HepG2 (cell line): Measurements from ENCODE around the gene FER1L5. TPM values are rescaled to one million over a fixed set of nuclear protein-coding genes. Genes with fewer than 3 reads are reported as not detected.

Experiments used
- GTF3A ChIP-seq: sonication (generic); formaldehyde crosslinking; conservative IDR thresholded peaks from 2 replicates; pipeline ENCODE4 v1.4.0; 2020; ENCODE audit warnings: mild to moderate bottlenecking, missing genetic modification reagents
- HNRNPLL ChIP-seq: fragments of 200-400 bp; formaldehyde crosslinking; IDR thresholded peaks from 2 replicates; pipeline ENCODE4 v1.6.1; 2017; ENCODE audit warnings: mild to moderate bottlenecking, low read depth, low read length; ENCODE audit not compliant: poor library complexity, severe bottlenecking
- IRF9 ChIP-seq: sonication (generic); formaldehyde crosslinking; IDR thresholded peaks from 2 replicates; pipeline ENCODE4 v1.8.0; 2022; ENCODE audit warnings: missing genetic modification reagents, mild to moderate bottlenecking, borderline replicate concordance
- IRX3 ChIP-seq: sonication (generic); formaldehyde crosslinking; IDR thresholded peaks from 2 replicates; pipeline ENCODE4 v1.8.1; 2023; ENCODE audit warnings: mild to moderate bottlenecking, low read depth, missing genetic modification reagents, borderline replicate concordance
- MED13 ChIP-seq: sonication (generic); formaldehyde crosslinking; IDR thresholded peaks from 2 replicates; pipeline ENCODE4 v1.5.0; 2020; ENCODE audit warnings: missing genetic modification reagents
- PPARG ChIP-seq: conservative IDR thresholded peaks from 2 replicates; pipeline ENCODE4 v1.6.1; 2016; ENCODE audit warnings: missing biosample characterization, missing genetic modification reagents
- RARG ChIP-seq: sonication (generic); formaldehyde crosslinking; IDR thresholded peaks from 2 replicates; pipeline ENCODE4 v1.4.0; 2020; ENCODE audit warnings: low read depth, mild to moderate bottlenecking, missing genetic modification reagents
- RBM22 ChIP-seq: fragments of 200-400 bp; formaldehyde crosslinking; optimal IDR thresholded peaks from 2 replicates; pipeline ENCODE3; 2017; ENCODE audit warnings: mild to moderate bottlenecking, low read length, moderate library complexity
- SMYD3 ChIP-seq: sonication (generic); formaldehyde crosslinking; IDR thresholded peaks from 2 replicates; pipeline ENCODE4 v1.8.1; 2023; ENCODE audit warnings: mild to moderate bottlenecking, missing genetic modification reagents
- ZNF335 ChIP-seq: sonication (generic); formaldehyde crosslinking; IDR thresholded peaks from 2 replicates; pipeline ENCODE4 v1.4.0; 2020; ENCODE audit warnings: missing genetic modification reagents
- ZNF432 ChIP-seq: sonication (generic); formaldehyde crosslinking; IDR thresholded peaks from 2 replicates; pipeline ENCODE4 v1.5.0; 2020; ENCODE audit warnings: missing genetic modification reagents, mild to moderate bottlenecking, borderline replicate concordance
- ZNF546 ChIP-seq: sonication (generic); formaldehyde crosslinking; conservative IDR thresholded peaks from 2 replicates; pipeline ENCODE4 v1.8.1; 2023; ENCODE audit warnings: mild to moderate bottlenecking, missing genetic modification reagents
- ZNF564 ChIP-seq: sonication (generic); formaldehyde crosslinking; IDR thresholded peaks from 2 replicates; pipeline ENCODE4 v1.8.1; 2023; ENCODE audit warnings: mild to moderate bottlenecking, missing genetic modification reagents
- ZNF660 ChIP-seq: sonication (generic); formaldehyde crosslinking; IDR thresholded peaks from 2 replicates; pipeline ENCODE4 v1.5.1; 2020; ENCODE audit warnings: mild to moderate bottlenecking, low read depth, missing genetic modification reagents, borderline replicate concordance
- ZNF790 ChIP-seq: sonication (generic); formaldehyde crosslinking; IDR thresholded peaks from 2 replicates; pipeline ENCODE4 v1.8.0; 2022; ENCODE audit warnings: missing genetic modification reagents, mild to moderate bottlenecking, borderline replicate concordance
- polyA plus RNA-seq, 8 experiments: library from polyadenylated mRNA; depleted of rRNA in 3 of 8; stranded (reverse) in 7 of 8; unstranded in 1 of 8; fragments of >200 nt; fragmentation: Illumina TruSeq in 4 of 8; extraction: Trizol in 4 of 8; gene quantifications; 2 replicates each; pipeline versions ENCODE4 v1.2.1 to v1.2.3, GENCODE V29; 2011 to 2016; ENCODE audit warnings: low read depth in 4 of 8, missing spikeins in 1 of 8, mixed read lengths in 1 of 8; ENCODE audit not compliant: insufficient read depth in 1 of 8
- total RNA-seq, 5 experiments: library from RNA; depleted of rRNA; stranded (reverse); fragments of >200 nt; fragmentation: Illumina TruSeq; extraction: Trizol; gene quantifications; 2 replicates each; pipeline ENCODE4 v1.2.3, GENCODE V29; 2016; ENCODE audit warnings: low read depth in 1 of 5
- TF ChIP-seq, protein P1 (sequence below): sonication (generic); formaldehyde crosslinking; IDR thresholded peaks from 2 replicates; pipeline ENCODE4 v1.9.0; 2022; ENCODE audit warnings: missing genetic modification reagents, mild to moderate bottlenecking, borderline replicate concordance
- TF ChIP-seq, protein P2 (sequence below): sonication (generic); formaldehyde crosslinking; IDR thresholded peaks from 2 replicates; pipeline ENCODE4 v1.5.0; 2020; ENCODE audit warnings: mild to moderate bottlenecking, missing genetic modification reagents, borderline replicate concordance

The FER1L5 gene
- total and polyA plus RNA-seq, 2 of the 13 experiments (the other 11 are each of a cell fraction or from before 2014, with no cell fraction given): 0.02 to 0.08 TPM

- peak; percentile 86 for TF ChIP-seq HNRNPLL
- no peak for TF ChIP-seq ZNF432 (CRISPR knock-in tag)
- peak; percentile 82; the same call in 1 of the 2 replicates for TF ChIP-seq ZNF546 (CRISPR knock-in tag)
- peak; percentile 56; the same call in 1 of the 2 replicates for TF ChIP-seq GTF3A (CRISPR knock-in tag)
- TF ChIP-seq, protein P1, sequence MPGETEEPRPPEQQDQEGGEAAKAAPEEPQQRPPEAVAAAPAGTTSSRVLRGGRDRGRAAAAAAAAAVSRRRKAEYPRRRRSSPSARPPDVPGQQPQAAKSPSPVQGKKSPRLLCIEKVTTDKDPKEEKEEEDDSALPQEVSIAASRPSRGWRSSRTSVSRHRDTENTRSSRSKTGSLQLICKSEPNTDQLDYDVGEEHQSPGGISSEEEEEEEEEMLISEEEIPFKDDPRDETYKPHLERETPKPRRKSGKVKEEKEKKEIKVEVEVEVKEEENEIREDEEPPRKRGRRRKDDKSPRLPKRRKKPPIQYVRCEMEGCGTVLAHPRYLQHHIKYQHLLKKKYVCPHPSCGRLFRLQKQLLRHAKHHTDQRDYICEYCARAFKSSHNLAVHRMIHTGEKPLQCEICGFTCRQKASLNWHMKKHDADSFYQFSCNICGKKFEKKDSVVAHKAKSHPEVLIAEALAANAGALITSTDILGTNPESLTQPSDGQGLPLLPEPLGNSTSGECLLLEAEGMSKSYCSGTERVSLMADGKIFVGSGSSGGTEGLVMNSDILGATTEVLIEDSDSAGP (CRISPR knock-in tag): peak; percentile 98
- TF ChIP-seq RARG (CRISPR knock-in tag): peak; percentile 72; the same call in 1 of the 2 replicates
- peak; percentile 50 for TF ChIP-seq RBM22
- TF ChIP-seq SMYD3: peak; percentile 99
- TF ChIP-seq IRF9 (CRISPR knock-in tag): peak; percentile 99
- no peak; the same call in none of the 2 replicates for TF ChIP-seq ZNF790 (CRISPR knock-in tag)
- TF ChIP-seq PPARG (CRISPR knock-in tag): peak; percentile 90
- TF ChIP-seq MED13 (CRISPR knock-in tag): peak; percentile 96
- TF ChIP-seq ZNF564: peak; percentile 92
- peak; percentile 94 for TF ChIP-seq ZNF335 (CRISPR knock-in tag)
- TF ChIP-seq IRX3 (CRISPR knock-in tag): peak; percentile 97
- no peak for TF ChIP-seq ZNF660
- TF ChIP-seq, protein P2, sequence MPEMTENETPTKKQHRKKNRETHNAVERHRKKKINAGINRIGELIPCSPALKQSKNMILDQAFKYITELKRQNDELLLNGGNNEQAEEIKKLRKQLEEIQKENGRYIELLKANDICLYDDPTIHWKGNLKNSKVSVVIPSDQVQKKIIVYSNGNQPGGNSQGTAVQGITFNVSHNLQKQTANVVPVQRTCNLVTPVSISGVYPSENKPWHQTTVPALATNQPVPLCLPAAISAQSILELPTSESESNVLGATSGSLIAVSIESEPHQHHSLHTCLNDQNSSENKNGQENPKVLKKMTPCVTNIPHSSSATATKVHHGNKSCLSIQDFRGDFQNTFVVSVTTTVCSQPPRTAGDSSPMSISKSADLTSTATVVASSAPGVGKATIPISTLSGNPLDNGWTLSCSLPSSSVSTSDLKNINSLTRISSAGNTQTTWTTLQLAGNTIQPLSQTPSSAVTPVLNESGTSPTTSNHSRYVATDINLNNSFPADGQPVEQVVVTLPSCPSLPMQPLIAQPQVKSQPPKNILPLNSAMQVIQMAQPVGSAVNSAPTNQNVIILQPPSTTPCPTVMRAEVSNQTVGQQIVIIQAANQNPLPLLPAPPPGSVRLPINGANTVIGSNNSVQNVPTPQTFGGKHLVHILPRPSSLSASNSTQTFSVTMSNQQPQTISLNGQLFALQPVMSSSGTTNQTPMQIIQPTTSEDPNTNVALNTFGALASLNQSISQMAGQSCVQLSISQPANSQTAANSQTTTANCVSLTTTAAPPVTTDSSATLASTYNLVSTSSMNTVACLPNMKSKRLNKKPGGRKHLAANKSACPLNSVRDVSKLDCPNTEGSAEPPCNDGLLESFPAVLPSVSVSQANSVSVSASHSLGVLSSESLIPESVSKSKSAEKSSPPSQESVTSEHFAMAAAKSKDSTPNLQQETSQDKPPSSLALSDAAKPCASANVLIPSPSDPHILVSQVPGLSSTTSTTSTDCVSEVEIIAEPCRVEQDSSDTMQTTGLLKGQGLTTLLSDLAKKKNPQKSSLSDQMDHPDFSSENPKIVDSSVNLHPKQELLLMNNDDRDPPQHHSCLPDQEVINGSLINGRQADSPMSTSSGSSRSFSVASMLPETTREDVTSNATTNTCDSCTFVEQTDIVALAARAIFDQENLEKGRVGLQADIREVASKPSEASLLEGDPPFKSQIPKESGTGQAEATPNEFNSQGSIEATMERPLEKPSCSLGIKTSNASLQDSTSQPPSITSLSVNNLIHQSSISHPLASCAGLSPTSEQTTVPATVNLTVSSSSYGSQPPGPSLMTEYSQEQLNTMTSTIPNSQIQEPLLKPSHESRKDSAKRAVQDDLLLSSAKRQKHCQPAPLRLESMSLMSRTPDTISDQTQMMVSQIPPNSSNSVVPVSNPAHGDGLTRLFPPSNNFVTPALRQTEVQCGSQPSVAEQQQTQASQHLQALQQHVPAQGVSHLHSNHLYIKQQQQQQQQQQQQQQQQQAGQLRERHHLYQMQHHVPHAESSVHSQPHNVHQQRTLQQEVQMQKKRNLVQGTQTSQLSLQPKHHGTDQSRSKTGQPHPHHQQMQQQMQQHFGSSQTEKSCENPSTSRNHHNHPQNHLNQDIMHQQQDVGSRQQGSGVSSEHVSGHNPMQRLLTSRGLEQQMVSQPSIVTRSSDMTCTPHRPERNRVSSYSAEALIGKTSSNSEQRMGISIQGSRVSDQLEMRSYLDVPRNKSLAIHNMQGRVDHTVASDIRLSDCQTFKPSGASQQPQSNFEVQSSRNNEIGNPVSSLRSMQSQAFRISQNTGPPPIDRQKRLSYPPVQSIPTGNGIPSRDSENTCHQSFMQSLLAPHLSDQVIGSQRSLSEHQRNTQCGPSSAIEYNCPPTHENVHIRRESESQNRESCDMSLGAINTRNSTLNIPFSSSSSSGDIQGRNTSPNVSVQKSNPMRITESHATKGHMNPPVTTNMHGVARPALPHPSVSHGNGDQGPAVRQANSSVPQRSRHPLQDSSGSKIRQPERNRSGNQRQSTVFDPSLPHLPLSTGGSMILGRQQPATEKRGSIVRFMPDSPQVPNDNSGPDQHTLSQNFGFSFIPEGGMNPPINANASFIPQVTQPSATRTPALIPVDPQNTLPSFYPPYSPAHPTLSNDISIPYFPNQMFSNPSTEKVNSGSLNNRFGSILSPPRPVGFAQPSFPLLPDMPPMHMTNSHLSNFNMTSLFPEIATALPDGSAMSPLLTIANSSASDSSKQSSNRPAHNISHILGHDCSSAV: 0 out of 2 replicates have a peak, but pooled peaks have one; percentile 53
These were observed 4.1 kb upstream of the FER1L5 start, which contains the start of gene KANSL3 (continued) for GRCh38 chr2:96638144-96639121.
